DOHH2 (cell line): ENCODE data around the gene L3MBTL1.

ENCODE experiments used
- H3F3A ChIP-seq: fragments of 200-600 bp; sonication (generic), shearing (Covaris generic); 2 replicates; pipeline ENCODE4 v1.6.0; 2016; ENCODE audit warnings: antibody characterized with exemption, mild to moderate bottlenecking; ENCODE audit not compliant: control insufficient read depth, insufficient read depth
- H3K27ac ChIP-seq: fragments of 200-600 bp; sonication (generic); 2 replicates; pipeline ENCODE4 v1.5.1; 2014; ENCODE audit warnings: low read depth, mild to moderate bottlenecking, low read length, moderate library complexity
- H3K27me3 ChIP-seq: fragments of 200-600 bp; sonication (generic); 2 replicates; pipeline ENCODE4 v1.6.1; 2014; ENCODE audit warnings: mild to moderate bottlenecking, low read length, mixed read lengths; ENCODE audit not compliant: control insufficient read depth
- H3K36me3 ChIP-seq: fragments of 200-600 bp; sonication (generic); 2 replicates; pipeline ENCODE4 v1.6.1; 2014; ENCODE audit warnings: mild to moderate bottlenecking, low read length, moderate library complexity, mixed read lengths; ENCODE audit not compliant: control insufficient read depth
- H3K4me1 ChIP-seq: fragments of 200-600 bp; sonication (generic); 2 replicates; pipeline ENCODE4 v1.6.1; 2014; ENCODE audit warnings: mild to moderate bottlenecking, low read length, mixed read lengths; ENCODE audit not compliant: control insufficient read depth
- H3K4me2 ChIP-seq: fragments of 200-600 bp; sonication (generic); 2 replicates; pipeline ENCODE4 v1.6.0; 2014; ENCODE audit warnings: mild to moderate bottlenecking, low read length, moderate library complexity
- H3K4me3 ChIP-seq: fragments of 200-600 bp; sonication (generic); 2 replicates; pipeline ENCODE4 v1.5.1; 2014; ENCODE audit warnings: mild to moderate bottlenecking, low read length, mixed read lengths
- H3K79me2 ChIP-seq: fragments of 200-600 bp; sonication (generic); 2 replicates; pipeline ENCODE4 v1.6.1; 2014; ENCODE audit warnings: mild to moderate bottlenecking, low read length, mixed read lengths; ENCODE audit not compliant: control insufficient read depth
- H3K9me2 ChIP-seq: fragments of 200-600 bp; sonication (generic); replicated peaks from 2 replicates; pipeline ENCODE4 v1.6.1; 2014; ENCODE audit warnings: mild to moderate bottlenecking, low read length, mixed read lengths; ENCODE audit not compliant: control insufficient read depth
- H3K9me3 ChIP-seq: fragments of 200-600 bp; sonication (generic); 2 replicates; pipeline ENCODE4 v1.6.1; 2014; ENCODE audit warnings: antibody characterized with exemption, low read length, mixed read lengths; ENCODE audit not compliant: control insufficient read depth, insufficient read depth
- H4K20me1 ChIP-seq: fragments of 200-600 bp; sonication (generic); 2 replicates; pipeline ENCODE4 v1.6.0; 2014; ENCODE audit warnings: low read depth, mild to moderate bottlenecking, antibody characterized with exemption, low read length, moderate library complexity; ENCODE audit not compliant: control insufficient read depth, insufficient read depth
- CTCF ChIP-seq: fragments of 200-600 bp; sonication (generic); IDR thresholded peaks from one replicate; pipeline ENCODE4 v1.5.1; 2014; ENCODE audit warnings: antibody characterized with exemption, mild to moderate bottlenecking, low read depth, low read length; ENCODE audit not compliant: poor library complexity, severe bottlenecking
- EZH2phosphoT487 ChIP-seq: fragments of 200-600 bp; sonication (generic); IDR thresholded peaks from 2 replicates; pipeline ENCODE4 v1.6.1; 2017; ENCODE audit warnings: borderline replicate concordance, mild to moderate bottlenecking, antibody characterized with exemption, low read length, moderate library complexity, mixed read lengths

The L3MBTL1 gene

DNA sequence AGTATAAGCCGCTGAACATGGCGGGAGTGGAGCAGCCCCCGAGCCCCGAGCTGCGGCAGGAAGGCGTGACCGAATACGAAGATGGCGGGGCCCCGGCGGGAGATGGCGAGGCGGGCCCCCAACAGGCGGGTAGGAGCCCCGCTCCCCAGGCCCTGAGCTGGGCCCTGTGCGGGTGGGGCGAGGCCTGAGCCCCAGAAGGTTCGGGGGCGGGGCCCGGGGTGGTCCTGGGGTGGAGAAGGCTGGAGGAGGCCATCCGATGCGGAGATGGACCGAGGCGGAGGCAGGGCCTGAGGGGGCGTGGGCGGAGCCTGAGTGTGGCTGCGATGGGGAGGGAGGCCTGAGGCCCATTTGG is 7.1 kb downstream of the L3MBTL1 start:
- H3K36me3 ChIP-seq: peaks cover 16% of the 10 kb centered on the region
- TF ChIP-seq CTCF (no peak), EZH2phosphoT487 (no peak)
- H3K4me3 ChIP-seq: peak overlapping the region; percentile 71
- no peaks in the 10 kb centered on the region for H4K20me1 ChIP-seq
- H3K27ac ChIP-seq: no peak overlapping the region; the same call in 1 of the 2 replicates
- H3K4me1 ChIP-seq: peaks cover 22% of the 10 kb centered on the region
- no peaks in the 10 kb centered on the region for H3K9me3 ChIP-seq
- H3K79me2 ChIP-seq: peaks cover 18% of the 10 kb centered on the region
- no peaks in the 10 kb centered on the region for H3F3A ChIP-seq
- peak overlapping the region; percentile 77 for H3K4me2 ChIP-seq
- H3K27me3 ChIP-seq: no peaks in the 10 kb centered on the region
- H3K9me2 ChIP-seq: no peaks in the 10 kb centered on the region

- Histone ChIP-seq H3K4me2 (peak overlapping the region; percentile 77), H4K20me1 (no peaks in the 10 kb centered on the region), H3K4me1 (peaks cover 22% of the 10 kb centered on the region), H3F3A (no peaks in the 10 kb centered on the region), H3K27me3 (no peaks in the 10 kb centered on the region), H3K27ac (no peak overlapping the region), H3K9me3 (no peaks in the 10 kb centered on the region), H3K79me2 (peaks cover 18% of the 10 kb centered on the region), H3K36me3 (peaks cover 16% of the 10 kb centered on the region), H3K4me3 (peak overlapping the region; percentile 71), H3K9me2 (no peaks in the 10 kb centered on the region)
- TF ChIP-seq EZH2phosphoT487 (no peak), CTCF (no peak)
These were observed 8.1 kb downstream of the L3MBTL1 start for GRCh38 chr20:43515628-43516027.

- Histone ChIP-seq H4K20me1 (no peaks in the 10 kb centered on the region), H3K27ac (no peak overlapping the region), H3K4me1 (peaks cover 22% of the 10 kb centered on the region), H3K36me3 (peaks cover 16% of the 10 kb centered on the region), H3K27me3 (no peaks in the 10 kb centered on the region), H3K79me2 (peaks cover 18% of the 10 kb centered on the region), H3K4me3 (no peak overlapping the region; the same call in 1 of the 2 replicates), H3K9me2 (no peaks in the 10 kb centered on the region), H3K9me3 (no peaks in the 10 kb centered on the region), H3F3A (no peaks in the 10 kb centered on the region), H3K4me2 (peak overlapping the region; percentile 77; the same call in 1 of the 2 replicates)
- TF ChIP-seq CTCF (no peak), EZH2phosphoT487 (no peak)
These were observed 8.8 kb downstream of the L3MBTL1 start for GRCh38 chr20:43516251-43516824.
